Uterus (tissue), 2 donors: Measurements from ENCODE around the gene MAIP1.
"Not testable (repeated sequence)": the region's sequence is repeated elsewhere in the genome, so short reads cannot be mapped to it uniquely, and the experiment has no call there.

Experiments used
- POLR2A ChIP-seq, 2 donors: fragments of 450-650 bp; IDR thresholded peaks; one replicate each; pipeline ENCODE4 v1.6.1; 2016; ENCODE audit warnings: antibody characterized with exemption in 2 of 2, mild to moderate bottlenecking in 1 of 2, moderate library complexity in 1 of 2
- TF ChIP-seq, protein P1 (sequence below), 4 experiments: fragments of 200-600 bp in 2 of 4; fragments of 450-650 bp in 2 of 4; sonication (generic) in 2 of 4; IDR thresholded peaks; one replicate each; pipeline ENCODE4 v1.5.1; 2016 to 2019; ENCODE audit warnings: antibody characterized with exemption in 4 of 4, mild to moderate bottlenecking in 2 of 4, moderate library complexity in 1 of 4

DNA sequence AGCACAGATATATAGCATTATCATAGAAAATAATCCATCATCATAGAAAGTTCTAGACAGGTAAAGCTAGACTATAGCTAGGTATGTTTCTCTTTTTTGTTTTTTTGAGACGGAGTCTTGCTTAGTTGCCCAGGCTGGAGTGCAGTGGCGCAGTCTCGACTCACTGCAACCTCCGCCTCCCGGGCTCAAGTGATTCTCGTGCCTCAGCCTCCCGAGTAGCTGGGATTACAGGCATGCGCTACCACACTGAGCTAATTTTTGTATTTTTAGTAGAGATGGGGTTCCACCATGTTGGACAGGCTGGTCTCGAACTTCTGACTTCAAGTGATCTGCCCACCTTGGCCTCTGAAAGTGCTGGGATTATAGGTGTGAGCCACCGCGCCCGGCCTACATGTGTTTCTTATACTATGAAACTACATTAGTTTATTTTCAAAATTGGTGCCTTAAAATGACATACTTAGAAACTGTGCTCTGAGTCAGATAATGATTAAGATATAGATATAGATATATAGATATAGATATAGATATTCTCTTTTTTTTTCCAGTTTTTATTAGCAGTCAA, 42.7 kb upstream of the MAIP1 start:
- TF ChIP-seq, protein P1, sequence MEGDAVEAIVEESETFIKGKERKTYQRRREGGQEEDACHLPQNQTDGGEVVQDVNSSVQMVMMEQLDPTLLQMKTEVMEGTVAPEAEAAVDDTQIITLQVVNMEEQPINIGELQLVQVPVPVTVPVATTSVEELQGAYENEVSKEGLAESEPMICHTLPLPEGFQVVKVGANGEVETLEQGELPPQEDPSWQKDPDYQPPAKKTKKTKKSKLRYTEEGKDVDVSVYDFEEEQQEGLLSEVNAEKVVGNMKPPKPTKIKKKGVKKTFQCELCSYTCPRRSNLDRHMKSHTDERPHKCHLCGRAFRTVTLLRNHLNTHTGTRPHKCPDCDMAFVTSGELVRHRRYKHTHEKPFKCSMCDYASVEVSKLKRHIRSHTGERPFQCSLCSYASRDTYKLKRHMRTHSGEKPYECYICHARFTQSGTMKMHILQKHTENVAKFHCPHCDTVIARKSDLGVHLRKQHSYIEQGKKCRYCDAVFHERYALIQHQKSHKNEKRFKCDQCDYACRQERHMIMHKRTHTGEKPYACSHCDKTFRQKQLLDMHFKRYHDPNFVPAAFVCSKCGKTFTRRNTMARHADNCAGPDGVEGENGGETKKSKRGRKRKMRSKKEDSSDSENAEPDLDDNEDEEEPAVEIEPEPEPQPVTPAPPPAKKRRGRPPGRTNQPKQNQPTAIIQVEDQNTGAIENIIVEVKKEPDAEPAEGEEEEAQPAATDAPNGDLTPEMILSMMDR (IDR thresholded peaks at IDR 0.05) = not testable (repeated sequence)
- TF ChIP-seq POLR2A (IDR thresholded peaks at IDR 0.05) = not testable (repeated sequence)
